ENCODE measurements around the gene FGF21. TPM values are rescaled to one million over a fixed set of nuclear protein-coding genes. Genes with fewer than 3 reads are reported as not detected.

FGF21 gene
- total RNA-seq, 4 donors from 2014 or later = not detected

GRCh38 chr19:48768994-48769713 is 13.8 kb downstream of the FGF21 start:
- no peaks in the 10 kb centered on the region for H3K4me1 ChIP-seq
- H3K36me3 ChIP-seq = no peaks in the 10 kb centered on the region
- 75 to 78% methylated on average over 11 of the region's 11 CpGs for WGBS, 2 donors
- peak overlapping the region in 1 of 4 donors; percentile 28 for H3K27ac ChIP-seq
- TF ChIP-seq POLR2A (IDR thresholded peaks at IDR 0.05) (no peak), EP300 (IDR thresholded peaks at IDR 0.05) (no peak), CTCF (IDR thresholded peaks at IDR 0.05) (no peak)
- H3K27me3 ChIP-seq = no peaks in the 10 kb centered on the region
- DNase-seq (ENCODE audit: low spot score in 2 of 2) = no peak
- H3K9me3 ChIP-seq = no peaks in the 10 kb centered on the region
- no peak overlapping the region for H3K4me3 ChIP-seq

- H3K4me3 ChIP-seq = no peak overlapping the region
- no peaks in the 10 kb centered on the region for H3K9me3 ChIP-seq
- no peaks in the 10 kb centered on the region for H3K36me3 ChIP-seq
- no peaks in the 10 kb centered on the region for H3K27me3 ChIP-seq
- H3K4me1 ChIP-seq = no peaks in the 10 kb centered on the region
- DNase-seq (ENCODE audit: low spot score in 2 of 2) = no peak
- TF ChIP-seq EP300 (IDR thresholded peaks at IDR 0.05) = no peak
- TF ChIP-seq CTCF (IDR thresholded peaks at IDR 0.05) = no peak
- TF ChIP-seq POLR2A (IDR thresholded peaks at IDR 0.05) = no peak
- WGBS, 2 donors = 56 to 82% methylated on average over 7 of the region's 7 CpGs
- peak overlapping the region in 2 of 4 donors; percentile 28 to 56 for H3K27ac ChIP-seq
Observed at GRCh38 chr19:48770266-48770665, 14.9 kb downstream of the FGF21 start.

GRCh38 chr19:48770734-48771472 is 15.6 kb downstream of the FGF21 start:
- TF ChIP-seq CTCF (IDR thresholded peaks at IDR 0.05) = no peak
- no peak for TF ChIP-seq EP300 (IDR thresholded peaks at IDR 0.05)
- no peak for TF ChIP-seq POLR2A (IDR thresholded peaks at IDR 0.05)
- no peaks in the 10 kb centered on the region for H3K27me3 ChIP-seq
- H3K4me1 ChIP-seq = no peaks in the 10 kb centered on the region
- peak overlapping the region in 1 of 4 donors; percentile 36 for H3K27ac ChIP-seq
- H3K9me3 ChIP-seq = no peaks in the 10 kb centered on the region
- H3K36me3 ChIP-seq = no peaks in the 10 kb centered on the region
- WGBS, 2 donors = 75 to 77% methylated on average over 20 of the region's 20 CpGs
- no peak overlapping the region for H3K4me3 ChIP-seq
- DNase-seq (ENCODE audit: low spot score in 2 of 2) = no peak

- peak in 1 of 2 donors; percentile 22 for DNase-seq (ENCODE audit: low spot score in 2 of 2)
- no peaks in the 10 kb centered on the region for H3K9me3 ChIP-seq
- 42 to 51% methylated on average over 13 of the region's 13 CpGs for WGBS, 2 donors
Observed at GRCh38 chr19:48772503-48772953, 17.2 kb downstream of the FGF21 start.

More at GRCh38 chr19:48772503-48772953, 17.2 kb downstream of the FGF21 start:
- TF ChIP-seq EP300 (IDR thresholded peaks at IDR 0.05) = no peak
- TF ChIP-seq POLR2A (IDR thresholded peaks at IDR 0.05) = no peak
- TF ChIP-seq CTCF (IDR thresholded peaks at IDR 0.05) = no peak
- H3K27me3 ChIP-seq = no peaks in the 10 kb centered on the region
- H3K4me3 ChIP-seq = no peak overlapping the region
- no peaks in the 10 kb centered on the region for H3K4me1 ChIP-seq
- no peaks in the 10 kb centered on the region for H3K36me3 ChIP-seq
- no peak overlapping the region for H3K27ac ChIP-seq
